Measurements from ENCODE around the gene TBC1D9B. TPM values are rescaled to one million over a fixed set of nuclear protein-coding genes. Genes with fewer than 3 reads are reported as not detected.

TBC1D9B gene
- total and polyA plus RNA-seq, 5 donors = 36.2 to 51.5 (median 43.1) TPM

DNA sequence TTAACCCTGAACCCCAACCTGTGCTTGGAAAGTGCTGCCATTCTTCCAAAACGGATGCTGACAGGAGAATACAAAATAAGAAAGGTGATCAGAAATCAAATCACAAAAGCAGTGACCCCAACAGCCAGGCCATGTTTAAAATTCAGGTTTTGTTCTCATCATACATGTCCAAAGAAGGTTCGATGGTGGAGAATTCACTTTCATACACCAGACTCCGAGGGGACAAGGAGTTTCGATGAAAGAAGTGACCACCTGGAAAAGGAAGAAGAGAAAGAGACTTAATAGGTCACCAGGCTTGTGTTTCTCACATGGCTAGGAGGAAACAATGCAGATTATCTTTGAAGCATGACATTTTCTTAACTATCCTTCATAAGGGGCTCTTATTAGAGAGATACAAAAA, 12.5 kb upstream of the TBC1D9B start:
- H3K4me1 ChIP-seq (ENCODE audit: control insufficient read depth, insufficient read depth, low read length) = no peaks in the 10 kb centered on the region
- no peak overlapping the region for H3K27ac ChIP-seq (ENCODE audit: low read length)
- H3K9me3 ChIP-seq (ENCODE audit: control insufficient read depth, low read length) = no peaks in the 10 kb centered on the region
- ATAC-seq (no peak), DNase-seq (no peak)
- 90% methylated on average over 4 of the region's 4 CpGs for WGBS
- no peak overlapping the region for H3K4me3 ChIP-seq (ENCODE audit: low read length)
- no peaks in the 10 kb centered on the region for H3K27me3 ChIP-seq (ENCODE audit: control insufficient read depth, insufficient read depth)
- intact Hi-C loops (cut with DNase I) = no loop called here

DNA sequence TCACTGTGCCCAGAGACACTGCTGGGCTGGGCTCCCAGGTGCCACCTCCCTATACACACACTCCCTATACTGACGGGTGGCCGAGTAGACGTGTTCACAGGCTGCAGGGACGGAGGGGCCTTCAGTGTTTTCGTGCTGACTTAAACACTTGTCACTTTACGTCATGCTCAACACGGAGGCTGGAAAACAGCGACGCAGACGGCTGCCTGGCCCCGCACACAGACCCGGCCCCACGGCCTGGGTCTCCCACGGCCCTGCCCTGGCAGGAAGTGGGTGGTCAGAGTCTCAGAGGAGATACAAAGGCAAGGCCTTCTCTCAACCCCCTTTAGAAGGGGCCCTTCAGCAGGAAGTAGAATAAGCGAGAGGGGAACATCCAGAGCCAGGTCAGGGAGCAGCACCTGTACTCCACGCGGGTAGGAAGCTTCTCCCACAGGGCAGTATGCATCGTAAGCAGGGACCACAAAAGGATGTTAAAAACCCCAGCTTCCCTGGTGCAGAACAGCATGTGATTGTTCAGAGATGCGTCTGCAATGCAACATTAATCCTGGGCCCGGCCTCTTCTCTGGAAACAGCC, 11.9 kb upstream of the TBC1D9B start:
- ATAC-seq = no peak
- no peak overlapping the region for H3K27ac ChIP-seq (ENCODE audit: low read length)
- no peaks in the 10 kb centered on the region for H3K27me3 ChIP-seq (ENCODE audit: control insufficient read depth, insufficient read depth)
- no peaks in the 10 kb centered on the region for H3K4me1 ChIP-seq (ENCODE audit: control insufficient read depth, insufficient read depth, low read length)
- H3K4me3 ChIP-seq (ENCODE audit: low read length) = no peak overlapping the region
- no peak for DNase-seq
- intact Hi-C loops (cut with DNase I) = no loop called here
- H3K9me3 ChIP-seq (ENCODE audit: control insufficient read depth, low read length) = no peaks in the 10 kb centered on the region
- 87% methylated on average over 20 of the region's 20 CpGs for WGBS

DNA sequence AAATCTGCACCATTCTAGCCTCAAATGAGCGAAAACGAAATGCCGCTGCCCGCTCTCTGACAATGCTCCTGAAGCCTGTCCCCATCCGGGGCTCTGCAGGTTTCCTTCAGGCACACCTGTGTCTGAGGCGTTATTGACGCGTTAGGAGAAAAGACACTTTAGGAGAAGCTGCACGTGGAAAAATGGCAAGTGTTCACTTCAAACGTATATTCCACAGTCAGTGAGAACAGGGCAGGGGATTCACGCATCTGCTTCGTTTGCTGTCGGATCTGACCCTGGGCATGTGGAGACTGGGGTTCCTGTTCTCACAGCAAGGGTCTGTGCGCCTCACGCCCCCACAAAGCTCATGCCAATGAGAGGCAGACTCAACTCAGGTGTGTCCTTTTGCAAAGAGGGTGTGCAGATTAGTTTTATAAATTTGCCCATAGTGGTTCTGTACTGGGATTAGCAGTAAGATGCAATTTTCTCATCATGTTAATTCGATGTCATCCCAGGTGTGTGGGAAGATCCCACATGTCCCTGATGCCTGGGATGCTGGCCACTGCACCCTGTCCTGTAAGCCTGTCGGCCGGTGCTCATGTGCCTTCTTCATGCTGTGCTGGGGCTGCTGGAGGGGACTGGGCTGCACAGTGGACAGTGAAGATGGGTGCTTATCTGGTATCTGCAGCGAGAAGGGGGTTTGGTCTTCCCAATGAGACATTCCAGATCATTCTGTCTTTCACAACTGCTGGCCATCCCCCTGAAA, 11.2 kb upstream of the TBC1D9B start:
- no peaks in the 10 kb centered on the region for H3K9me3 ChIP-seq (ENCODE audit: control insufficient read depth, low read length)
- DNase-seq (no peak), ATAC-seq (no peak)
- WGBS = 92% methylated on average over 19 of the region's 19 CpGs
- no peaks in the 10 kb centered on the region for H3K4me1 ChIP-seq (ENCODE audit: control insufficient read depth, insufficient read depth, low read length)
- intact Hi-C loops (cut with DNase I) = no loop called here
- H3K4me3 ChIP-seq (ENCODE audit: low read length) = no peak overlapping the region
- no peaks in the 10 kb centered on the region for H3K27me3 ChIP-seq (ENCODE audit: control insufficient read depth, insufficient read depth)
- H3K27ac ChIP-seq (ENCODE audit: low read length) = no peak overlapping the region

DNA sequence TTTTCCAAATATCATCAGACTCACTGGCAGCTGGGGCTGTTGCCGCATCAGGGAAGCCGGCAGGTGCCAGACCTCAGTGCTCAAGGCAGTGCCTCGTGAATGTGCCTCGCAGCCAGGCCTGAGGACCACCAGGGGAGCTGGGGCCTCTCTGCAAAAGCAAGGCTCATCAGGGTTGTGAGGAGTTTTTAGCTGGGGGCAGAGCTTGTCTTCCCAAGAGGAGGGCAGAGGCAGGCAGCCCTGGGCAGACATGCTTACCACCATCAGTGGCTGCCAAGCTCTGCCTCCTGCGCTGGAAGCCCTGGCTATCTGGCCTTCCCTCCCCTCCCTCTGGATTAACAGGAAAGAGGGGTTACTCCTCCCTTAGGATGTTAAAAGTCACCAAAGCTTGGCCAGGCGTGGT, 8.8 kb upstream of the TBC1D9B start:
- H3K27ac ChIP-seq (ENCODE audit: low read length) = no peak overlapping the region
- no peaks in the 10 kb centered on the region for H3K9me3 ChIP-seq (ENCODE audit: control insufficient read depth, low read length)
- H3K4me3 ChIP-seq (ENCODE audit: low read length) = no peak overlapping the region
- ATAC-seq (no peak), DNase-seq (no peak)
- H3K4me1 ChIP-seq (ENCODE audit: control insufficient read depth, insufficient read depth, low read length) = no peaks in the 10 kb centered on the region
- WGBS = 87% methylated on average over 6 of the region's 6 CpGs
- intact Hi-C loops (cut with DNase I) = no loop called here
- H3K27me3 ChIP-seq (ENCODE audit: control insufficient read depth, insufficient read depth) = no peaks in the 10 kb centered on the region

DNA sequence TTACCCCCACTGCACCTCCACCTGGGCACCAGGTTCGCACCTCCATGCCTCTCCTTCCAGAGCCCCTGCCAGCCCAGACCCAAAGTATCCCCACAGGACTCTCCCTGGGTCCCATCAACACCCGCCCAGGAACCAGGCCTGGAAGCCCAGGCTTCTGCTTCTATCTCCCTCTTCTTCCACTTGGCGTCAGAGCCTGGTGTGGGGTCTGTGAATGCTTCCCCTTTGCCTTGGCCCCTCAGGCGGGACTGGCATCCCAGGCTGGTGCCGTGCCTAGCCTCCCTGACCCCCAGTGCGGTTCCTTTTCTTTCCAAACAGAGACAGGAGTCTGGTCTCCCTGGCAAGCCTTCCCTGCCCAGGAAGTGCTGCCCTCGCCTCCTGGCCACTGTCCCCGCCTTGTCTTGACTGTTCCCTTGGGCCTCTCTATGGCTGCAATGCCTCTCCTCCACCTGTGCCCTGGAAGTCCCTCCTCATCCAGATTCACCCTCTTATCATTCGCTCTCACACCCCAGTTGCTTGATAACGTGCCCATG, 7.8 kb upstream of the TBC1D9B start:
- DNase-seq (no peak), ATAC-seq (no peak)
- no peak overlapping the region for H3K4me3 ChIP-seq (ENCODE audit: low read length)
- no peaks in the 10 kb centered on the region for H3K27me3 ChIP-seq (ENCODE audit: control insufficient read depth, insufficient read depth)
- intact Hi-C loops (cut with DNase I) = no loop called here
- H3K4me1 ChIP-seq (ENCODE audit: control insufficient read depth, insufficient read depth, low read length) = no peaks in the 10 kb centered on the region
- no peaks in the 10 kb centered on the region for H3K9me3 ChIP-seq (ENCODE audit: control insufficient read depth, low read length)
- WGBS = 84% methylated on average over 10 of the region's 10 CpGs
- H3K27ac ChIP-seq (ENCODE audit: low read length) = no peak overlapping the region

DNA sequence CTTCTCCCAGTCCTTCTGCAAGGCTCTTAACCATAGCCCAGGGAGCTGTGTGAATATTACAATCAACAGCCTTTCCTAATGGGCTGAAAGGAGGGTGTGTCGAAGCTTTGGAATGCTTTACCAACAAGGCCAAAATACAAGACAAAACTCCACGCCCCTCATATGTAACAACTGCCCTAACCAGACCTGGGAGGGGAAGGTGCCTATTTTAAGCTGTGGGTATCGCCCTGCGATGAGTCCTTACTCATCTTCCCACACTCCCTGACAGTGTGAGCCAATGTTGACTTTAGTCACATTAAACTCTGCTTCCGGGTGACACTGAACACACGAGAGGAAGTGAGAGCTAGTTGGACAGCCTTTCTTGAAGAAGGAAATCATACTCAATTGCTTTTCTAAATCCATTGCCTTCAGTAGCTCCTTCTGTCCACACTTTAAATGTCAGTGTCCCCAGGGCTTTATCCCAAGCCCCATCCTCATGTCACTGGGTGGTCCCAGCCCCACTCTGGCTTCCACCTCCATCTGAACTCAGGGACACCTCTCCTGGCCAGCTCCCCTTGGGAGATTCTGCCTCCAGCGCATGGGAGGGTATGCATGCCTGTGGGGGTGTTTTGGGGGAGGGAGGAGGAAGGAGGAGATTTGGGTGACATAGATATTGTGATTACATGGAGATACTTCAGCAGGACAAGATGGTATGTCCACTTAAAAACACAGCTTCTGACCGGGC, 6.5 kb upstream of the TBC1D9B start:
- Histone ChIP-seq H3K4me1 (ENCODE audit: control insufficient read depth, insufficient read depth, low read length) (no peaks in the 10 kb centered on the region), H3K4me3 (ENCODE audit: low read length) (no peak overlapping the region), H3K27ac (ENCODE audit: low read length) (no peak overlapping the region), H3K9me3 (ENCODE audit: control insufficient read depth, low read length) (no peaks in the 10 kb centered on the region), H3K27me3 (ENCODE audit: control insufficient read depth, insufficient read depth) (no peaks in the 10 kb centered on the region)
- 58% methylated on average over 8 of the region's 8 CpGs for WGBS
- peak; percentile 44 to 62 for ATAC-seq
- no peak for DNase-seq
- intact Hi-C loops (cut with DNase I) = no loop called here

DNA sequence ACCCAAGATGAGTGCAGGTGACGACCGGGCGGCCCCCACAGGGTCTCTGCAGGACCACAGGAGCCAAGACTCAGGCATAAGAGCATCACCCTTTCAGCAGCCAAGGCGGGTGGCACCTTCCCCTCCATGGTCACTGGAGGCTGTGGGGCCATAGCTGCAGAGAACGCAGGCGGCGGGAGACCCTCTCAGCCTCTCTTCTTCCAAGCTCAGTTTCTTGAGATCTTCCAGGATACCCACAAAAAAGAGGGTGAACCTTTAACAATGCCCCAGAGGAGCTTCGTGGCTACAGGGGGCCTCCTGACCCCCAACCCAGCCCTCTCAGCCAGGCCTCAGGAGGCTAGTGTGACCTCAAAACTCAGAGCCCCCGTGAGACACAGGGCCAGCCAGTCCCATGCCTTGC, 5.8 kb upstream of the TBC1D9B start:
- Histone ChIP-seq H3K4me1 (ENCODE audit: control insufficient read depth, insufficient read depth, low read length) (peaks cover 3% of the 10 kb centered on the region), H3K27me3 (ENCODE audit: control insufficient read depth, insufficient read depth) (no peaks in the 10 kb centered on the region), H3K9me3 (ENCODE audit: control insufficient read depth, low read length) (no peaks in the 10 kb centered on the region), H3K27ac (ENCODE audit: low read length) (no peak overlapping the region), H3K4me3 (ENCODE audit: low read length) (no peak overlapping the region)
- no peak for ATAC-seq
- no peak for DNase-seq
- intact Hi-C loops (cut with DNase I) = no loop called here
- 91% methylated on average over 9 of the region's 9 CpGs for WGBS

DNA sequence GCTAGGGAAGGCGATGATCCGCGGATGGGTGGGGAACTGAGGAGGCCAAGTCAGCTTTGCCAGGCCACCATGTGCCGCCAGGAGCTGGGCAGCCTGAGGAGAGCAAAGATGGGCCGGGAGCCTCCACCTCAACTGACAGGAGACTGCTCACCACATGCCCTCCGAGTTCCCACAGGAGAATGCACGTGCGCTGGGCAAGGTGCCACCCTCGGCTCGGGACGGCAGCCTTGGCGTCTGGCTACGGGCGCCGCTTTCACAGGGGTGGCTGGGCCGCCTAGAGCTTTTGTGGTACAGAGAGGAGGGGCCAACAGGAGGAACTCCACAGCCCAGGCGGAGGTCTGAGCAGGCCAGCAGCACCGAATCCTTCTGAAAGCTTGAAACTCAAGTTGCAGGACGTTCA, 5.3 kb upstream of the TBC1D9B start:
- no peak for DNase-seq
- no peaks in the 10 kb centered on the region for H3K9me3 ChIP-seq (ENCODE audit: control insufficient read depth, low read length)
- H3K4me3 ChIP-seq (ENCODE audit: low read length) = no peak overlapping the region
- 88% methylated on average over 19 of the region's 19 CpGs for WGBS
- intact Hi-C loops (cut with DNase I) = no loop called here
- H3K27me3 ChIP-seq (ENCODE audit: control insufficient read depth, insufficient read depth) = no peaks in the 10 kb centered on the region
- ATAC-seq = no peak
- H3K4me1 ChIP-seq (ENCODE audit: control insufficient read depth, insufficient read depth, low read length) = peaks cover 4% of the 10 kb centered on the region
- no peak overlapping the region for H3K27ac ChIP-seq (ENCODE audit: low read length)

DNA sequence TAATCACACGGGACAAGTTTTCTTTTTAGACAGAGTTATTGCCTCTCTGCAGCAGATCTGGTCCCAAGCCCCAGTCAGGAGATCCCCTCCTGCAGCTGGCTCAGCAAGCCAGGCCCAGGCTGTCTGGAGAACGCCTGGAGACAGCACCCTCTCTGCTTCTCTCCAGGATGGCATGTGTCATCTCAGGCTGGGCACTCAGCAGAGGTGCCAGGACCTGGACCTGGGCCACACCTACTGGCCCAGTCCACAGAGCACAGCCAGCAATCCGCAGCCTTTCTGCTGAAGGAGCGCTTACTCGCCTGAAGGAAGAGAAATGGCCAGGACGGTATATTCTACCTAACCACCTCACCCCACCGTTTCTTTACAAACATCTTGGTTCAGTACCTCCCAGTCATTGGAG, 4.7 kb upstream of the TBC1D9B start:
- no peak overlapping the region for H3K4me3 ChIP-seq (ENCODE audit: low read length)
- intact Hi-C loops (cut with DNase I) = no loop called here
- ATAC-seq (no peak), DNase-seq (no peak)
- 84% methylated on average over 7 of the region's 7 CpGs for WGBS
- no peaks in the 10 kb centered on the region for H3K27me3 ChIP-seq (ENCODE audit: control insufficient read depth, insufficient read depth)
- no peaks in the 10 kb centered on the region for H3K9me3 ChIP-seq (ENCODE audit: control insufficient read depth, low read length)
- H3K27ac ChIP-seq (ENCODE audit: low read length) = no peak overlapping the region
- peaks cover 4% of the 10 kb centered on the region for H3K4me1 ChIP-seq (ENCODE audit: control insufficient read depth, insufficient read depth, low read length)

DNA sequence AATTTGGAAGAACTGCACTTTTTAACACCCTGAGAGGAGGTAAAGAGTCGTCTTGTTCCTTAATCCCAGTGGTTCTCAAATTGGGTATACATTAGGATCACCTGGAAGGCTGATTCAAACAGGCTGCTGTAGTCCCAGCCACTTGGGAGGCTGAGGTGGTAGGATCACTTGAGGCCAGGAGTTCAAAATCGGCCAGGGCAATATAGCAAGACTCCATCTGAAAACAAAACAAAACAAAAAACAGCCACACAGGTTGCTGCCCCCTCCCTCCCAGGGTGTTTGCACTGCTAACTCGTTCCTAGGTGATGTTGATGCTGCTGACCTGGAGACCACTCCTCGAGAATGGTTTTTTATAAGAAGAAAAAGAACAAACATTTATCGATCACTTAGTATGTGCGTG, 1.5 kb upstream of the TBC1D9B start:
- DNase-seq (no peak), ATAC-seq (no peak)
- intact Hi-C loops (cut with DNase I) = loop anchor here in 1 of 4 donors (10.0 kb wide), 1 partner anchor 174 kb away; the partner anchor contains the start of gene MAML1
- Histone ChIP-seq H3K27ac (ENCODE audit: low read length) (no peak overlapping the region), H3K9me3 (ENCODE audit: control insufficient read depth, low read length) (no peaks in the 10 kb centered on the region), H3K4me3 (ENCODE audit: low read length) (no peak overlapping the region), H3K27me3 (ENCODE audit: control insufficient read depth, insufficient read depth) (no peaks in the 10 kb centered on the region), H3K4me1 (ENCODE audit: control insufficient read depth, insufficient read depth, low read length) (peaks cover 4% of the 10 kb centered on the region)
- 92% methylated on average over 6 of the region's 6 CpGs for WGBS

DNA sequence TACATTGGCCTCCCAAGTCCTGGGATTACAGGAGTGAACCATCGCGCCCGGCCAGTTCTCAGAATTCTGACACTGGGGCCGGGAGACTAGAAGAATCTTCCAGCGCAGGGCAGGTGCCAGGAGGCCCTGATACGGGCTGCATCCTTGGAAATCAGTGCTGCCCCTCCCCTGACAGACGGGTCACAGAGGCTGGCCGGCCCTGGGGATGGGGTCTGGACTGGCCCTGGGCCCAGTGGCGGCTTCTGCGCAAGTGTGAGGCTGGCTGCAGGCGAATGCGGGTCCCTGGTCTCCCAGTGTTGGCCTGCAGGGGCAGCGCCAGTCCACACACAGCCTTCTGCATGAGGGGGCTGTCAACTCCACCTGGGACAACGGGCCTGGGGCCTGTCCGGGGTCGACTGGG, 831 bp upstream of the TBC1D9B start:
- DNase-seq = no peak
- intact Hi-C loops (cut with DNase I) = loop anchor here in 1 of 4 donors (10.0 kb wide), 1 partner anchor 174 kb away; the partner anchor contains the start of gene MAML1
- ATAC-seq = peak; percentile 9 to 16
- 75% methylated on average over 16 of the region's 16 CpGs for WGBS
- Histone ChIP-seq H3K4me3 (ENCODE audit: low read length) (no peak overlapping the region), H3K9me3 (ENCODE audit: control insufficient read depth, low read length) (no peaks in the 10 kb centered on the region), H3K4me1 (ENCODE audit: control insufficient read depth, insufficient read depth, low read length) (peaks cover 4% of the 10 kb centered on the region), H3K27ac (ENCODE audit: low read length) (no peak overlapping the region), H3K27me3 (ENCODE audit: control insufficient read depth, insufficient read depth) (no peaks in the 10 kb centered on the region)
